WTC11 (cell line): ENCODE results near the gene PTPN7. TPM values are rescaled to one million over a fixed set of nuclear protein-coding genes. Genes with fewer than 3 reads are reported as not detected.

Source experiments
- ATAC-seq: fragments of 200-7000 bp; cut with Tn5 transposase; 2 replicates; pipeline ENCODE4 v1.10.0; 2021; ENCODE audit warnings: mild to moderate bottlenecking, moderate library complexity
- CTCF ChIA-PET: fragments of 300-600 bp; sonication (Branson Sonifier 250); formaldehyde crosslinking; loops from one replicate; lab custom pipeline; 2021; ENCODE audit warnings: antibody characterized with exemption; lab: Charles Lee
- POLR2A ChIA-PET: fragments of 350-600 bp; sonication (Branson Sonifier 250); formaldehyde crosslinking; loops from one replicate; lab custom pipeline; 2021; ENCODE audit warnings: antibody characterized with exemption; lab: Charles Lee
- DNase-seq: peaks from one replicate; pipeline ENCODE4 v3.0.0; 2021; ENCODE audit warnings: low spot score
- H3K27ac Mint-ChIP-seq: 2 replicates; pipeline ENCODE4 v1.8.0; 2021; ENCODE audit warnings: mixed read lengths
- H3K27me3 Mint-ChIP-seq: 2 replicates; pipeline ENCODE4 v1.8.0; 2021; ENCODE audit warnings: low read depth, mild to moderate bottlenecking, moderate library complexity, mixed read lengths
- H3K36me3 Mint-ChIP-seq: 2 replicates; pipeline ENCODE4 v1.8.0; 2021; ENCODE audit warnings: mixed read lengths
- H3K4me1 Mint-ChIP-seq: 2 replicates; pipeline ENCODE4 v1.8.0; 2022; ENCODE audit warnings: mixed read lengths
- H3K4me3 Mint-ChIP-seq: 2 replicates; pipeline ENCODE4 v1.8.0; 2021; ENCODE audit warnings: mild to moderate bottlenecking, moderate library complexity, mixed read lengths
- H3K9me3 Mint-ChIP-seq: 2 replicates; pipeline ENCODE4 v1.8.0; 2021; ENCODE audit warnings: mixed read lengths
- ATF2 ChIP-seq: sonication (generic); formaldehyde crosslinking; IDR thresholded peaks from 2 replicates; pipeline ENCODE4 v1.8.1; 2022; ENCODE audit warnings: low read depth, missing genetic modification reagents, borderline replicate concordance
- GTF2I ChIP-seq: fragments of 250-450 bp; sonication (Bioruptor Pico); conservative IDR thresholded peaks from 2 replicates; pipeline ENCODE4 v1.4.0; 2021; ENCODE audit warnings: mild to moderate bottlenecking
- HMGXB4 ChIP-seq: sonication (generic); formaldehyde crosslinking; IDR thresholded peaks from 2 replicates; pipeline ENCODE4 v1.8.1; 2023; ENCODE audit warnings: mild to moderate bottlenecking, moderate library complexity, missing genetic modification reagents
- JUN ChIP-seq: sonication (generic); formaldehyde crosslinking; IDR thresholded peaks from 2 replicates; pipeline ENCODE4 v1.8.0; 2023; ENCODE audit warnings: mild to moderate bottlenecking, missing genetic modification reagents
- OVOL2 ChIP-seq: fragments of 250-450 bp; sonication (Bioruptor Pico); IDR thresholded peaks from 2 replicates; pipeline ENCODE4 v1.9.0; 2021; ENCODE audit warnings: mild to moderate bottlenecking, borderline replicate concordance
- SP1 ChIP-seq: sonication (generic); formaldehyde crosslinking; conservative IDR thresholded peaks from 2 replicates; pipeline ENCODE4 v1.8.1; 2022; ENCODE audit warnings: missing genetic modification reagents
- TEAD4 ChIP-seq: sonication (generic); formaldehyde crosslinking; IDR thresholded peaks from 2 replicates; pipeline ENCODE4 v1.8.0; 2022; ENCODE audit warnings: mild to moderate bottlenecking, missing genetic modification reagents
- TP53 ChIP-seq: sonication (generic); formaldehyde crosslinking; IDR thresholded peaks from 2 replicates; pipeline ENCODE4 v1.8.1; 2023; ENCODE audit warnings: mild to moderate bottlenecking, missing genetic modification reagents
- ZNF512 ChIP-seq: sonication (generic); formaldehyde crosslinking; IDR thresholded peaks from 2 replicates; pipeline ENCODE4 v1.8.1; 2022; ENCODE audit warnings: missing genetic modification reagents, borderline replicate concordance
- total RNA-seq: library from RNA; stranded (reverse); gene quantifications from 3 replicates; pipeline ENCODE4 v1.2.3, GENCODE V29; 2021
- TF ChIP-seq, protein P1 (sequence below): sonication (generic); formaldehyde crosslinking; IDR thresholded peaks from 2 replicates; pipeline ENCODE4 v1.8.1; 2022; ENCODE audit warnings: mild to moderate bottlenecking, missing genetic modification reagents, moderate library complexity, borderline replicate concordance
- TF ChIP-seq, protein P2 (sequence below): sonication (generic); formaldehyde crosslinking; IDR thresholded peaks from 2 replicates; pipeline ENCODE4 v1.8.0; 2022; ENCODE audit warnings: missing genetic modification reagents
- TF ChIP-seq, protein P3 (sequence below): sonication (generic); formaldehyde crosslinking; IDR thresholded peaks from 2 replicates; pipeline ENCODE4 v1.8.0; 2023; ENCODE audit warnings: missing genetic modification reagents, mild to moderate bottlenecking, borderline replicate concordance

Gene PTPN7
- total RNA-seq, 1 experiment from 2014 or later, result 0.98 TPM

- no peak overlapping the region for H3K27ac Mint-ChIP-seq
- DNase-seq, result no peak
- H3K27me3 Mint-ChIP-seq, result peaks cover 7% of the 10 kb centered on the region
- ATAC-seq, result no peak
- no peaks in the 10 kb centered on the region for H3K36me3 Mint-ChIP-seq
- TF ChIP-seq TEAD4 (CRISPR knock-in tag) (no peak), SP1 (CRISPR knock-in tag) (no peak), TP53 (CRISPR knock-in tag) (no peak), OVOL2 (no peak), ATF2 (CRISPR knock-in tag) (no peak), HMGXB4 (CRISPR knock-in tag) (no peak), ZNF512 (CRISPR knock-in tag) (no peak), GTF2I (CRISPR knock-in tag) (no peak), JUN (CRISPR knock-in tag) (no peak)
- TF ChIP-seq, protein P1, sequence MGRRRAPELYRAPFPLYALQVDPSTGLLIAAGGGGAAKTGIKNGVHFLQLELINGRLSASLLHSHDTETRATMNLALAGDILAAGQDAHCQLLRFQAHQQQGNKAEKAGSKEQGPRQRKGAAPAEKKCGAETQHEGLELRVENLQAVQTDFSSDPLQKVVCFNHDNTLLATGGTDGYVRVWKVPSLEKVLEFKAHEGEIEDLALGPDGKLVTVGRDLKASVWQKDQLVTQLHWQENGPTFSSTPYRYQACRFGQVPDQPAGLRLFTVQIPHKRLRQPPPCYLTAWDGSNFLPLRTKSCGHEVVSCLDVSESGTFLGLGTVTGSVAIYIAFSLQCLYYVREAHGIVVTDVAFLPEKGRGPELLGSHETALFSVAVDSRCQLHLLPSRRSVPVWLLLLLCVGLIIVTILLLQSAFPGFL (CRISPR knock-in tag), result no peak
- TF ChIP-seq, protein P2, sequence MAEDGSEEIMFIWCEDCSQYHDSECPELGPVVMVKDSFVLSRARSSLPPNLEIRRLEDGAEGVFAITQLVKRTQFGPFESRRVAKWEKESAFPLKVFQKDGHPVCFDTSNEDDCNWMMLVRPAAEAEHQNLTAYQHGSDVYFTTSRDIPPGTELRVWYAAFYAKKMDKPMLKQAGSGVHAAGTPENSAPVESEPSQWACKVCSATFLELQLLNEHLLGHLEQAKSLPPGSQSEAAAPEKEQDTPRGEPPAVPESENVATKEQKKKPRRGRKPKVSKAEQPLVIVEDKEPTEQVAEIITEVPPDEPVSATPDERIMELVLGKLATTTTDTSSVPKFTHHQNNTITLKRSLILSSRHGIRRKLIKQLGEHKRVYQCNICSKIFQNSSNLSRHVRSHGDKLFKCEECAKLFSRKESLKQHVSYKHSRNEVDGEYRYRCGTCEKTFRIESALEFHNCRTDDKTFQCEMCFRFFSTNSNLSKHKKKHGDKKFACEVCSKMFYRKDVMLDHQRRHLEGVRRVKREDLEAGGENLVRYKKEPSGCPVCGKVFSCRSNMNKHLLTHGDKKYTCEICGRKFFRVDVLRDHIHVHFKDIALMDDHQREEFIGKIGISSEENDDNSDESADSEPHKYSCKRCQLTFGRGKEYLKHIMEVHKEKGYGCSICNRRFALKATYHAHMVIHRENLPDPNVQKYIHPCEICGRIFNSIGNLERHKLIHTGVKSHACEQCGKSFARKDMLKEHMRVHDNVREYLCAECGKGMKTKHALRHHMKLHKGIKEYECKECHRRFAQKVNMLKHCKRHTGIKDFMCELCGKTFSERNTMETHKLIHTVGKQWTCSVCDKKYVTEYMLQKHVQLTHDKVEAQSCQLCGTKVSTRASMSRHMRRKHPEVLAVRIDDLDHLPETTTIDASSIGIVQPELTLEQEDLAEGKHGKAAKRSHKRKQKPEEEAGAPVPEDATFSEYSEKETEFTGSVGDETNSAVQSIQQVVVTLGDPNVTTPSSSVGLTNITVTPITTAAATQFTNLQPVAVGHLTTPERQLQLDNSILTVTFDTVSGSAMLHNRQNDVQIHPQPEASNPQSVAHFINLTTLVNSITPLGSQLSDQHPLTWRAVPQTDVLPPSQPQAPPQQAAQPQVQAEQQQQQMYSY (CRISPR knock-in tag), result no peak
- TF ChIP-seq, protein P3, sequence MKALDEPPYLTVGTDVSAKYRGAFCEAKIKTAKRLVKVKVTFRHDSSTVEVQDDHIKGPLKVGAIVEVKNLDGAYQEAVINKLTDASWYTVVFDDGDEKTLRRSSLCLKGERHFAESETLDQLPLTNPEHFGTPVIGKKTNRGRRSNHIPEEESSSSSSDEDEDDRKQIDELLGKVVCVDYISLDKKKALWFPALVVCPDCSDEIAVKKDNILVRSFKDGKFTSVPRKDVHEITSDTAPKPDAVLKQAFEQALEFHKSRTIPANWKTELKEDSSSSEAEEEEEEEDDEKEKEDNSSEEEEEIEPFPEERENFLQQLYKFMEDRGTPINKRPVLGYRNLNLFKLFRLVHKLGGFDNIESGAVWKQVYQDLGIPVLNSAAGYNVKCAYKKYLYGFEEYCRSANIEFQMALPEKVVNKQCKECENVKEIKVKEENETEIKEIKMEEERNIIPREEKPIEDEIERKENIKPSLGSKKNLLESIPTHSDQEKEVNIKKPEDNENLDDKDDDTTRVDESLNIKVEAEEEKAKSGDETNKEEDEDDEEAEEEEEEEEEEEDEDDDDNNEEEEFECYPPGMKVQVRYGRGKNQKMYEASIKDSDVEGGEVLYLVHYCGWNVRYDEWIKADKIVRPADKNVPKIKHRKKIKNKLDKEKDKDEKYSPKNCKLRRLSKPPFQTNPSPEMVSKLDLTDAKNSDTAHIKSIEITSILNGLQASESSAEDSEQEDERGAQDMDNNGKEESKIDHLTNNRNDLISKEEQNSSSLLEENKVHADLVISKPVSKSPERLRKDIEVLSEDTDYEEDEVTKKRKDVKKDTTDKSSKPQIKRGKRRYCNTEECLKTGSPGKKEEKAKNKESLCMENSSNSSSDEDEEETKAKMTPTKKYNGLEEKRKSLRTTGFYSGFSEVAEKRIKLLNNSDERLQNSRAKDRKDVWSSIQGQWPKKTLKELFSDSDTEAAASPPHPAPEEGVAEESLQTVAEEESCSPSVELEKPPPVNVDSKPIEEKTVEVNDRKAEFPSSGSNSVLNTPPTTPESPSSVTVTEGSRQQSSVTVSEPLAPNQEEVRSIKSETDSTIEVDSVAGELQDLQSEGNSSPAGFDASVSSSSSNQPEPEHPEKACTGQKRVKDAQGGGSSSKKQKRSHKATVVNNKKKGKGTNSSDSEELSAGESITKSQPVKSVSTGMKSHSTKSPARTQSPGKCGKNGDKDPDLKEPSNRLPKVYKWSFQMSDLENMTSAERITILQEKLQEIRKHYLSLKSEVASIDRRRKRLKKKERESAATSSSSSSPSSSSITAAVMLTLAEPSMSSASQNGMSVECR (CRISPR knock-in tag), result no peak
- H3K4me1 Mint-ChIP-seq, result peaks cover 27% of the 10 kb centered on the region
- ChIA-PET CTCF (interaction anchor here (0.6 to 1.4 kb wide), 3 partner anchors 14 to 141 kb away, joined by 3 read pairs; partner anchors contain the start of gene GPR37L1), POLR2A (no interaction called here)
- no peak overlapping the region for H3K4me3 Mint-ChIP-seq
- no peaks in the 10 kb centered on the region for H3K9me3 Mint-ChIP-seq
These were observed 19.6 kb downstream of the PTPN7 start for GRCh38 chr1:202140833-202141232.
